Spleen (tissue), 11 donors: ENCODE data around the gene TMEM175. TPM values are rescaled to one million over a fixed set of nuclear protein-coding genes. Genes with fewer than 3 reads are reported as not detected.
A peak's percentile ranks its signal among the peaks of the same experiment; 100 is the strongest.

ENCODE experiments used
- DNase-seq: peaks from one replicate; pipeline ENCODE4 v3.0.0-alpha.2; 2020
- H3K27ac ChIP-seq, 8 donors: fragments of 200-600 bp; sonication (generic) in 7 of 8; 1 replicate in 4 of 8; 2 replicates in 4 of 8; pipeline versions ENCODE4 v1.5.0 to v1.8.0; 2016 to 2021; ENCODE audit warnings: inconsistent platforms in 4 of 8, mild to moderate bottlenecking in 4 of 8, moderate library complexity in 1 of 8
- H3K27me3 ChIP-seq, 7 donors: fragments of 200-600 bp; sonication (generic) in 6 of 7; replicated peaks in 1 of 7; 1 replicate in 4 of 7; 2 replicates in 3 of 7; pipeline versions ENCODE4 v1.5.0 to v1.8.0; 2016 to 2021; ENCODE audit warnings: inconsistent platforms in 3 of 7, mild to moderate bottlenecking in 1 of 7
- H3K36me3 ChIP-seq, 6 donors: fragments of 200-600 bp; sonication (generic) in 5 of 6; 1 replicate in 4 of 6; 2 replicates in 2 of 6; pipeline versions ENCODE4 v1.5.0 to v1.8.0; 2016 to 2021; ENCODE audit warnings: inconsistent platforms in 2 of 6
- H3K4me1 ChIP-seq, 6 donors: fragments of 200-600 bp; sonication (generic) in 5 of 6; 1 replicate in 3 of 6; 2 replicates in 3 of 6; pipeline versions ENCODE4 v1.5.0 to v1.8.0; 2016 to 2021; ENCODE audit warnings: inconsistent platforms in 3 of 6
- H3K4me3 ChIP-seq, 8 donors: fragments of 200-600 bp; sonication (generic) in 7 of 8; 1 replicate in 4 of 8; 2 replicates in 4 of 8; pipeline versions ENCODE4 v1.5.0 to v1.8.0; 2016 to 2021; ENCODE audit warnings: inconsistent platforms in 4 of 8, mild to moderate bottlenecking in 4 of 8, moderate library complexity in 2 of 8
- H3K9me3 ChIP-seq, 8 donors: fragments of 200-600 bp; sonication (generic) in 7 of 8; 1 replicate in 4 of 8; 2 replicates in 4 of 8; pipeline versions ENCODE4 v1.5.0 to v1.8.0; 2016 to 2021; ENCODE audit warnings: inconsistent platforms in 4 of 8
- POLR2A ChIP-seq, 3 donors: fragments of 450-650 bp; IDR thresholded peaks; one replicate each; pipeline ENCODE4 v1.5.1; 2017; ENCODE audit warnings: antibody characterized with exemption in 3 of 3, mild to moderate bottlenecking in 1 of 3
- POLR2AphosphoS5 ChIP-seq, 3 donors: sonication (generic); formaldehyde crosslinking; IDR thresholded peaks; one replicate each; pipeline ENCODE4 v1.5.1; 2017; ENCODE audit warnings: antibody characterized with exemption in 3 of 3
- WGBS, 5 donors: extraction: QIAGEN DNeasy Blood & Tissue Kit in 3 of 5; methylation state at CpG; one replicate each; pipeline versions ENCODE4 v1.1.5 to v1.1.7; 2013 to 2018; 5-methylcytosine and 5-hydroxymethylcytosine counted together
- intact Hi-C: fragments of 100-400 bp; cut with DNase I; formaldehyde crosslinking; loops from one replicate; pipeline ENCODE4 v1.15.0; 2023; ENCODE audit warnings: low total_unique reads
- polyA plus RNA-seq, 3 donors: library from polyadenylated mRNA; stranded (reverse); fragments of 200-250 nt; gene quantifications; one replicate each; pipeline ENCODE4 v1.2.1, GENCODE V29; 2013
- total RNA-seq, 7 donors: library from RNA; depleted of rRNA in 3 of 7; stranded (reverse); fragments of >200 nt in 3 of 7; fragmentation: NEBNext Ultra II Directional in 4 of 7; extraction: Animal tissue kit (Norgen Biotek cat#: 25700) in 4 of 7; gene quantifications; one replicate each; pipeline versions ENCODE4 v1.1.0 to v1.2.1, GENCODE V29; 2016 to 2021
- TF ChIP-seq, protein P1 (sequence below), 11 experiments: fragments of 200-600 bp in 7 of 11; fragments of 450-650 bp in 4 of 11; sonication (generic) in 4 of 11; IDR thresholded peaks in 8 of 11; conservative IDR thresholded peaks in 3 of 11; 1 replicate in 7 of 11; 2 replicates in 4 of 11; pipeline versions ENCODE4 v1.4.0 to v1.8.0; 2016 to 2021; ENCODE audit warnings: antibody characterized with exemption in 11 of 11, inconsistent platforms in 4 of 11, mild to moderate bottlenecking in 1 of 11
- donor health status: healthy with polysubstance abuse.
- donor health status: DM: no; HTN: no; CAD: no; lungs with moderate emphysema.
- donor health status: DM: no; HTN: no; CAD: no.
- donor health status: Bipolar disorder and iron deficiency.
- donor health status: healthy.
- donor health status: DM: no; HTN: no; CAD: no.
- donor health status: DM: yes; HTN: yes; CAD: no.

The TMEM175 gene
- total and polyA plus RNA-seq, 10 donors = 38.2 to 83.9 (median 60.4) TPM

DNA sequence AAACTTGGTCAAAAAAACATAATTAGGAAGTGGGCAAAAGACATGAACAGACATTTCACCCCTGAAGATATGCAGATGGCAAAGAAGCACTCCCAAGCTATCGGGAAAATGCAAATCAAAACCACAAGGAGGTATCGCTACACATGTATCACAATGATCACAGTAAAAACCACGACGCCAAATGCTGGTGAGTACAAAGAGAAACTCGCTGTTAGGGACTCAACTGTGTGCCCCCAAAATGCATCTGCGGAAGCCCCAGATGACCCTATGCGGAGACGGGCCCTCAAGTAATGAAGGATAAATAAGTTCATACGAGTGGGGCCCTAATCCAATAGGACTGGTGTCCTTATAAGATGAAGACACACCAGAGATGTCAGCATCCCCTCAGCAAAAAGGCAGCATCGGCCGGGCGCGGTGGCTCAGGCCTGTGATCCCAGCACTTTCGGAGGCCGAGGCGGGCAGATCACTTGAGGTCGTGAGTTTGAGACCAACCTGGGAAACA is 10.4 kb upstream of the TMEM175 start:
- WGBS, 5 donors = 63 to 83% (median 69%) methylated on average over 17 of the region's 17 CpGs
- intact Hi-C loops = no loop called here
- Histone ChIP-seq H3K4me1 (peaks cover 35 to 97% (median 76%) of the 10 kb centered on the region in 6 donors), H3K9me3 (peaks cover 0 to 6% (median 0%) of the 10 kb centered on the region in 8 donors), H3K36me3 (peaks cover 0 to 18% (median 0%) of the 10 kb centered on the region in 6 donors), H3K27me3 (no peaks in the 10 kb centered on the region), H3K4me3 (peak overlapping the region in 1 of 8 donors; percentile 46), H3K27ac (peak overlapping the region in 7 of 8 donors; percentile 16 to 83 (median 74))
- peak; percentile 72 for DNase-seq
- TF ChIP-seq POLR2A (IDR thresholded peaks at IDR 0.05) (no peak), POLR2AphosphoS5 (IDR thresholded peaks at IDR 0.05) (peak in 2 of 3 donors; percentile 29 to 43)
- TF ChIP-seq, protein P1, sequence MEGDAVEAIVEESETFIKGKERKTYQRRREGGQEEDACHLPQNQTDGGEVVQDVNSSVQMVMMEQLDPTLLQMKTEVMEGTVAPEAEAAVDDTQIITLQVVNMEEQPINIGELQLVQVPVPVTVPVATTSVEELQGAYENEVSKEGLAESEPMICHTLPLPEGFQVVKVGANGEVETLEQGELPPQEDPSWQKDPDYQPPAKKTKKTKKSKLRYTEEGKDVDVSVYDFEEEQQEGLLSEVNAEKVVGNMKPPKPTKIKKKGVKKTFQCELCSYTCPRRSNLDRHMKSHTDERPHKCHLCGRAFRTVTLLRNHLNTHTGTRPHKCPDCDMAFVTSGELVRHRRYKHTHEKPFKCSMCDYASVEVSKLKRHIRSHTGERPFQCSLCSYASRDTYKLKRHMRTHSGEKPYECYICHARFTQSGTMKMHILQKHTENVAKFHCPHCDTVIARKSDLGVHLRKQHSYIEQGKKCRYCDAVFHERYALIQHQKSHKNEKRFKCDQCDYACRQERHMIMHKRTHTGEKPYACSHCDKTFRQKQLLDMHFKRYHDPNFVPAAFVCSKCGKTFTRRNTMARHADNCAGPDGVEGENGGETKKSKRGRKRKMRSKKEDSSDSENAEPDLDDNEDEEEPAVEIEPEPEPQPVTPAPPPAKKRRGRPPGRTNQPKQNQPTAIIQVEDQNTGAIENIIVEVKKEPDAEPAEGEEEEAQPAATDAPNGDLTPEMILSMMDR (IDR thresholded peaks at IDR 0.05 in 8 of 11, conservative IDR thresholded peaks at IDR 0.05 in 3 of 11) = peak in 1 of 11 experiments; percentile 6

DNA sequence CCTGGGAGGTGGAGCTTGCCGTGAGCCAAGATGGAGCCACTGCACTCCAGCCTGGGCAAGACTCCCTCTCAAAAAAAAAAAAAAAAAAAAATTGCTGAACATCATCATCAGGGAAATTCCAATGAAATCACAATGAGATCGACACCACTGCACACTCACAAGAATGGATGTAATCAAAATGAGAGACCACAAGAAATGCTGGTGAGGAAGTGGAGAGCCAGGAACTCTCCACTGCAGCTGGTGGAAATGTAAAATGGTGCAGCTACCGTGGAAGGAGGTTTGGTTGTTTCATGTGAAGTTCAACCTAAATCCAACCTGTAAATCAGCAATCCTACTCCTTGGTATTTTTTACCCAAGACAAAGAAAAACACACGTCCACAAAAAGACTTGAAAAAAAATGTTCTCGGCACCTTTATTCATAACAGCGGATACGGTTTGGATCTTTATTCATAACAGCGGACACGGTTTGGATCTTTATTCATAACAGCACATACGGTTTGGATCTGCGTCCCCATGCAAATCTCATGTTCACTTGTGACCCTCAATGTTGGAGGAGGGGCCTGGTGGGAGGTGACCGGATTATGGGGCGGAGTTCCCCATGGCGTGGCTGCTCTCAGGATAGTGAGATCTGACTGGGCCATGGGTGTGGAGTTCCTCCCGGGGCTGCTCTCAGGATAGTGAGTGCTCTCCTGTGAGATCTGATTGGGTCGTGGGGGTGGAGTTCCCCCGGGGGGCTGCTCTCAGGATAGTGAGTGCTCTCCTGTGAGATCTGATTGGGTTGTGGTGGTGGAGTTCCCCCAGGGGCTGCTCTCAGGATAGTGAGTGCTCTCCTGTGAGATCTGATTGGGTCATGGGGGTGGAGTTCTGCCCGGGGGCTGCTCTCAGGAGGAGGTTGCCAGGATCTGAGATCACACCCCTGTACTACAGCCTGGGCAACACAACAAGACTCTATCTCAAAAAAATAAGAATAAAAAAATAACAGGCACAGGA is 7.9 kb upstream of the TMEM175 start:
- Histone ChIP-seq H3K27me3 (no peaks in the 10 kb centered on the region), H3K4me1 (peaks cover 39 to 92% (median 88%) of the 10 kb centered on the region in 6 donors), H3K4me3 (no peak overlapping the region), H3K9me3 (no peaks in the 10 kb centered on the region), H3K36me3 (peaks cover 0 to 31% (median 0%) of the 10 kb centered on the region in 6 donors), H3K27ac (peak overlapping the region in 4 of 8 donors; percentile 74 to 83 (median 77))
- peak; percentile 75 for DNase-seq
- intact Hi-C loops = no loop called here
- no peak for TF ChIP-seq POLR2A (IDR thresholded peaks at IDR 0.05)
- WGBS, 5 donors = 68 to 71% (median 69%) methylated on average over 18 of the region's 18 CpGs

DNA sequence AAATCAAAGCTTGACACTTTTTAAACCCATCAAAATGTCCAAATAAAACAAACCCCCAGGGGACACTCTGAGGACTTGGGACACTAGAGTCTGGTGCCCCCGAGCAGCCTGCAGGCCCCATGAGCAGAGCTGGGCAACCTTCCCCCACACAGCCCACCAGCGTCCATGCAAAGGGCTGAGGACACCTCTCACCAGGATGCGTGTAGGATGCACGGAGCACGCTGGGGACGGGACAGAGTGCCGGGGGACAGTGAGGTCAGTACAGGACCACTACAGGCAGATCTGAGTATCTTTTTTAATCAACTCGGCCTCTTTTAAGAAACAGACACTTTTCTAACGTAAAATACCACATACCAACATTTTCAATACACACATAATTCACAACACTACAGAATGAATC is 7.1 kb upstream of the TMEM175 start:
- Histone ChIP-seq H3K4me3 (no peak overlapping the region), H3K27ac (peak overlapping the region in 3 of 8 donors; percentile 1 to 78 (median 27)), H3K4me1 (peaks cover 42 to 92% (median 88%) of the 10 kb centered on the region in 6 donors), H3K9me3 (no peaks in the 10 kb centered on the region), H3K36me3 (peaks cover 0 to 32% (median 0%) of the 10 kb centered on the region in 6 donors), H3K27me3 (no peaks in the 10 kb centered on the region)
- TF ChIP-seq, protein P1 (IDR thresholded peaks at IDR 0.05 in 8 of 11, conservative IDR thresholded peaks at IDR 0.05 in 3 of 11) = no peak
- TF ChIP-seq POLR2AphosphoS5 (IDR thresholded peaks at IDR 0.05) (no peak), POLR2A (IDR thresholded peaks at IDR 0.05) (no peak)
- intact Hi-C loops = no loop called here
- peak; percentile 71 for DNase-seq
- WGBS, 5 donors = 81 to 92% (median 89%) methylated on average over 9 of the region's 9 CpGs

DNA sequence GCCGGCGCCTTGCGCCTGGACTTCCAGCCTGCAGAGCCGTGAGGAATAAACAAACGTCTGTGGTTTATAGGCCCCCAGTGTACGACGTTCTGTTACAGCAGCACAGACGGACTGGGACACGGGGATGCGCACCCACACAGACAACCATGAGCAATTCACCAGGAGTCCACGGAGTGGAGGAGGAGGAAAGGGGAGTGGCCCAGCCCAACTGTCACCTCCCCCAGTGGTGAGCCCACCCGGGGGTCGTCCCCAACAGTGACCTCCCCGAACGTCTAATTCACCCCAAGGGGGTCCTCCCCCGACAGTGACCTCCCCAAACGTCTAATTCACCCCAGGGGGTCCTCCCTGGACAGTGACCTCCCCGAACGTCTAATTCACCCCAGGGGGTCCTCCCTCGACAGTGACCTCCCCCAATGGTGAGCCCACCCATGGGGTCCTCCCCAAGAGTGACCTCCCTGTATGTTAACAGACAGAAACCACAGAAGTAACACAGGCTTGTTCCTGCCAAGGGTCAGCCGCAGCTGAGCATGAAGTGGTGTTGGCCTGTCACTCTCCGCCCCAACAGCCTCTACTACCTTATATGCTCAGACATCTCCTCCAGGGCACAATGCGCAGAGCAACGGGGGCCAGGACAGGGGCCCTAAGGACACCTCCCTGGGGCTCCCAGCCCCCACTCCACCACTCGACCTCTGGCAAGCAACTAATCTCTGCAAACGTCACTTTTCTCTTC is 6.3 kb upstream of the TMEM175 start:
- H3K27ac ChIP-seq = peak overlapping the region in 1 of 8 donors; percentile 27
- TF ChIP-seq POLR2A (IDR thresholded peaks at IDR 0.05) (no peak), POLR2AphosphoS5 (IDR thresholded peaks at IDR 0.05) (no peak)
- TF ChIP-seq, protein P1 (IDR thresholded peaks at IDR 0.05 in 8 of 11, conservative IDR thresholded peaks at IDR 0.05 in 3 of 11) = no peak
- H3K4me3 ChIP-seq = no peak overlapping the region
- peaks cover 0 to 32% (median 0%) of the 10 kb centered on the region in 6 donors for H3K36me3 ChIP-seq
- peaks cover 49 to 92% (median 89%) of the 10 kb centered on the region in 6 donors for H3K4me1 ChIP-seq
- intact Hi-C loops = no loop called here
- peak; percentile 68 for DNase-seq
- WGBS, 5 donors = 84 to 89% (median 87%) methylated on average over 26 of the region's 26 CpGs
- H3K9me3 ChIP-seq = no peaks in the 10 kb centered on the region
- no peaks in the 10 kb centered on the region for H3K27me3 ChIP-seq
